Right ventricle myocardium superior (tissue), 1 donor: Measurements from ENCODE around the gene TATDN3. TPM values are rescaled to one million over a fixed set of nuclear protein-coding genes. Genes with fewer than 3 reads are reported as not detected.
"Not testable (repeated sequence)": the region's sequence is repeated elsewhere in the genome, so short reads cannot be mapped to it uniquely, and the experiment has no call there.

Source experiments
- ATAC-seq: fragments of 200-7000 bp; cut with Tn5 transposase; one replicate; pipeline ENCODE4 v1.9.1; 2020; ENCODE audit warnings: mild to moderate bottlenecking; ENCODE audit not compliant: poor library complexity
- DNase-seq: peaks from one replicate; pipeline ENCODE4 v3.0.0-alpha.2; 2020
- intact Hi-C: fragments of 100-400 bp; cut with DNase I; formaldehyde crosslinking; loops from one replicate; pipeline ENCODE4 v1.11.2; 2022
- total RNA-seq: library from RNA; stranded (reverse); fragmentation: NEBNext Ultra II Directional; extraction: Animal tissue kit (Norgen Biotek cat#: 25700); gene quantifications from one replicate; pipeline ENCODE4 v1.2.1, GENCODE V29; 2021
- donor health status: DM: no; HTN: yes; CAD: no; lungs with severe emphysema.

Gene TATDN3
- total RNA-seq, 1 donor from 2014 or later = 22.0 TPM

DNA sequence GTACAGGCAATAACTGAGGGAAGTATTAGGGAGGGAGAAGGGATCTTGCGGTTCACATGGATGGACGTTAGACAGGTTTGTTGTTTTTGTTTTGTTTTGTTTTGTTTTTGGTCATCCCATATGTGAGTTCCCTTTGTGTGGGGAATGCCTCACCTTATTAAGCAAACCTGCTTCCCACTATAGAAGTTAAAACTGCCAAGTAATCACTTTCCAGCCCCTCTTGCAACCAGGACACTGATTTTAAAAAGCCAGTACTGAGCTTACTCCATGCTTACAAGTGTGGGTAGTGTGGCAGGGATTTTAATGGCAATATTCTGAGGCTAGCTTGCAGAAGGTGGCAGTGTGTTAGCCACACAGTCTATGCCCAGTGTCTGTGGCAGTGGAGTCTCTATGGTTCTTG lies 29.3 kb downstream of the TATDN3 start:
- DNase-seq = no peak
- intact Hi-C loops = no loop called here
- no peak for ATAC-seq

DNA sequence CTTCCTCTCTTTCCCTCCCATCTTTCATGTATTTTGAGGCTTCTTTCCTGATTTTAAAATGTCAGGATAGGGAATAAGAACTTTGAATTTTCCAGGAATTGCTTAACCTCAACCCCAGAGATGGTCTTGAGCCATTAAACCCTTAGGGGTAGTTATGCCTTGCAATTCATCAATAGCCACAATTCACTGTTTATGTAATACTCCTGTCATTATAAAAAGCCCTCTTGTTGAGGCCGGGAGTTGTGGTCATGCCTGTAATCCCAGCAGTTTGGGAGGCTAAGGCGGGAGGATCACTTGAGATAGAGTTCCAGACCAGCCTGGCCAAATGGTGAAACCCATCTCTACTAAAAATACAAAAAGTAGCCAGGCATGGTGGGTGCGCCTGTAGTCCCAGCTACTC lies 31.3 kb downstream of the TATDN3 start:
- DNase-seq (no peak), ATAC-seq (no peak)
- intact Hi-C loops = no loop called here

DNA sequence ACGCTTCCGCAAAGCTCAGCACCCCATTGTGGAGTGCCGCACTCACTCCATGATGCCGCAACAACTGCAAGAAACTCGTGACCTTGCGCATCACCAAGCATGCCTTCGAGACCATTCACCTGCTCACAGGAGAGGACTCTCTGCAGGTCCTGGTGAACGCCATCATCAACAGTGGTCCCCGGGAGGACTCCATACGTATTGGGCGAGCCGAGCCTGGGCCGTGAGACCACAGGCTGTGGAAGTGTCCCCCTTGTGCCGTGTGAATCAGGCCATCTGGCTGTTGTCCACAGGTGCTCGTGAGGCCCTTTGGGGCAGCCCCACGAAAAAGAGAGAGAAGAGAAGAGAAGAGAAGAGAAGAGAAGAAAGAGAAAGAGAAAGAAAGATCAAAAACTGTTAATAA lies 32.5 kb downstream of the TATDN3 start:
- DNase-seq (no peak), ATAC-seq (no peak)
- intact Hi-C loops = no loop called here

DNA sequence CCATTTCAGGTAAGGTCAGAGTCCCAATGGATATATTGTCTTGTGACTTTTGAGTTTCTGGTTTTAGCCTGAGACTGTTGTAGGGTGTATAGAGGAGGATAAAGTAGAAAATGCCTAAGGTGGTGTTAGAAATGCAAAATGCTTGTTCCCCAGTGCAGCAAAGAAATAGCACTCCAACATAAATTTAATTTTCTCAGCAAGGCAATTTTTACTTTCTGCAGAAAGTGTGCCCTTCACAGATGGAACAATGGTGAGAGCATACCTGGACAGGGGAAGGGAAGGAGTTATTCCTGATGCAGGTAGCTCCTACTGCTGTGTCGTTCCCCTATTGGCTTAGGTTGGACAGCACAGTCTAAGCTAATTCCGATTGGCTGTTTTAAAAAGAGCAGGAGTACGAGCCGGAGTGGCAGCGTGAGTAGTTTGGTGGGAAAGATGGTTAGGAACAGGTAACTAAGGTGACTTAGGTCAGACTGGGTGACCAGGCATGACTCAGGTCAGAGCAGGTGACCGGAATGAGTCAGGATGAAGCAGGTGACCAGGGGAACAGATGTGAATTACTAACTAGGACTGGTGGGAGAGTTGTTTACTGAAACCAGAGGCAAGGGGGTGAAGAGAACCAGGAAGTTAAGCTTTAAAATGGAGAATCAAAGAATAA lies 34.2 kb downstream of the TATDN3 start:
- intact Hi-C loops = no loop called here
- no peak for DNase-seq

DNA sequence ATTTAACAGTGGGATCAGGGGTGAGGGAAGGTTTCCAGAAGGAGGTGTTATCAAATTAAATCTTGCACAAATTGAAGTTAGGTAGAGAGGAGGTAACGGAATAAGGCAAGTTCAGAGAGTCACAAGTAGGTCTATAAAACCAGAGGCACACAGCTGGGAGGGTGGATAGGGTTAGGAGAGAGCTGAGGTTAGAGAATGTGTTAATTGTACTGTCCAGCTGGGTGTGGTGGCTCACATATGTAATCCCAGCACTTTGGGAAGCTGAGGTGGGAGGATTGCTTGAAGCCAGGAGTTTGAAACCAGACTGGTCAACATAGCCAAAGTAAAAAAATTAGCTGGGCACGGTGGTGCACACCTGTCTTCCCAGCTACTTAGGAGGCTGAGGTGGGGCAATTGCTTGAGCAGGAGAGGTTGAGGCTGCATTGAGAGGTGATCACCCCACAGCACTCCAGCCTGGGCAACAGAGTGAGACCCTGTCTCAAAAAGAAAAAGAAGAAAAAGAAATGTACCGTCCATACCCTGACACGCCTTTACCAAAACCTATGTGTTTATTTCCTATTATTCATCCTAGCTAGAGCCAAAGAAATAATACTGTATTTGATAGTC lies 35.6 kb downstream of the TATDN3 start:
- ATAC-seq = no peak
- intact Hi-C loops = no loop called here

More for the DNA sequence above, 34.2 kb downstream of the TATDN3 start:
- ATAC-seq = no peak

DNA sequence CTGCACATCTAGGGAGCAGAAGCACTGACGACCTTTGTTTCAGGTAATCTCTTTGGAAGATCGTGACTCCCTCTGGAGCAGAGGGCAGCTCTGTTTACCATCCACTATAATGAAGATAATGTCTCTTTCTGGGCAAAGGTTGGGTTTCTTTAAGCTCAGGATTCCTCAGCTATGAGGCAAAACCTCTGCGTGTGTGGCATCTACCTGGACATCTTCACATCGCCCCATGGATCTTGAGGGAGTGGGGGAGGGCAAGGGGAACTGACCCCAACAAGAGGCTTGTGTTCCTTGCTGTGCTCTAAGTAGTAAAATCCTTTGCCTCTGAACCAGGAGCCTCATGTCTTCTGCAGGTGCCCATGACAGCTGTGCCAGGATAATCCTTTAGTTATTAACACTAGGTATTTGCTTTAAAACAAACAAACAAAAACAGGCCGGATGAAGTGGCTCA lies 36.2 kb downstream of the TATDN3 start:
- intact Hi-C loops = no loop called here
- ATAC-seq (no peak), DNase-seq (no peak)

More for the DNA sequence above, 35.6 kb downstream of the TATDN3 start:
- DNase-seq = no peak

DNA sequence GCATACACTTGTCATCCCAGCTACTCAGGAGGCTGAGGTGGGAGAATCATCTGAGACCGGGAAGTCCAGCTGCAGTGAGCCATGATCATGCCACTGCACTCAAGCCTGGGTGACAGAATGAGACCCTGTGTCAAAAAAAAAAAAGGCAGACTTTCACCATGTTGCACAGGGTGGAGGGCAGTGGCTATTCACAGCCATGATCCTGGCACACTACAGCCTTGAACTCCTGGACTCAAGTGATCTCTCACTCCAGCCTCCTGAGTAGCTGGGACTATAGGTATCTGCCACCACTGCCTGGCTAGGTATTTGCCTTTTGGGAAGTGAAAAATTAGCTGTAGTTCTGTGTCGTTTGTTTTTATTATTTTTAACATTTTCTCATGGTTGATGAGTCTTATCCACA lies 36.7 kb downstream of the TATDN3 start:
- DNase-seq = no peak
- no peak for ATAC-seq
- intact Hi-C loops = no loop called here

DNA sequence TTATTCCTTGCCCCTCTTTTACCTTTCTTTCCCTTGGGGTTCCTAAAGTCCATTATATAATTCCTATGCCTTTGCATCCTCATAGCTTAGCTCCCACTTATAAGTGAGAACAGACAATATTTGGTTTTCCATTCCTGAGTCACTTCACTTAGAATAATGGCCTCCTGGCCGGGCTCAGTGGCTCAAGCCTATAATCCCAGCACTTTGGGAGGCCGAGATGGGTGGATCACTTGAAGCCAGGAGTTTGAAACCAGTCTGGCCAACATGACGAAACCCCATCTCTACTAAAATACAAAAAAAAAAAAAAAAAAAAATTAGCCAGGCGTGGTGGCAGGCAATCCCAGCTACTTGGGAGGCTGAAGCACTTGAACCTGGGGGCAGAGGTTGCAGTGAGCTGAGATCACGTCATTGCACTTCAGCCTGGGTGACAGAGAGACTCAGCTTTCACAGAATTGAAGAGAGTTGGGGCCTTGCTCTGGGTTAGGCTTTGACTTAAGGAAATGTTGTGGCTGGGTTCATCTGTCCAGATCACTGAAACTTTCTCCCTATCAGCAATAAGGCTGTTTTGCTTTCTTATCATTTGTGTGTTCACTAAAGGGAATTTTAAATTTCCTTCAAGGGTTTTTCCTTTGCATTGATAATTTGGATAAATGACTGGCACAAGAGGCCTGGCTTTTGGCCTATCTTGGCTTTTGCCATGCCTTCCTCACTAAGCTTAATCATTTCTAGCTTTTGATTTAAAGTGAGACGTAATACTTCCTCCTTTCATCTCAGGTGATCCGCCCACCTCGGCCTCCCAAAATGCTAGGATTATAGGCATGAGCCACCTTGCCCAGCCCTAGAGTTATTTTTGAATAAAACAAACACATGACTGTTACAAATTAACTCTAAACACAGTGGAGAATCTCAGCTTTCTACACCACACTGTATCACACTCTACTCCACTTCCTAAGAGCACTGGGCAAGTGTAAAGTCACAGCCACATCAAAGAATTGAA lies 41.8 kb downstream of the TATDN3 start:
- ATAC-seq, intact Hi-C loops, DNase-seq: not testable (repeated sequence)

DNA sequence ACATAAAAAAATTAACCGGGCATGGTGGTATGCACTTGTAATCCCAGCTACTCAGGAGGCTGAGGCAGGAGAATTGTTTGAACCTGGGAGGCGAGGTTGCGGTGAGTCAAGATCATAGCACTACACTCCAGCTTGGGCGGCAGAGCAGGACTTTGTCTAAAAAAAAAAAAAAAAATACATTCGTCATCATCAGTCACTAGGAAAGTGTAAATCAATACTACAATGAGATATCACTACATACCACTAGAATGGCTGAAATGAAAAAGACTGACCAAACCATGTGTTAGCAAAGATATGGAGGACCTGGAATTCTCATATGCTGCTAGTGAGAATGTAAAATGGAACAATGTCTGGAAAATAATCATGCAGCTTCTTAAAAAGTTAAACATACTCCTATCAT lies 46.5 kb downstream of the TATDN3 start:
- ATAC-seq = no peak
- DNase-seq = no peak
- intact Hi-C loops = no loop called here

DNA sequence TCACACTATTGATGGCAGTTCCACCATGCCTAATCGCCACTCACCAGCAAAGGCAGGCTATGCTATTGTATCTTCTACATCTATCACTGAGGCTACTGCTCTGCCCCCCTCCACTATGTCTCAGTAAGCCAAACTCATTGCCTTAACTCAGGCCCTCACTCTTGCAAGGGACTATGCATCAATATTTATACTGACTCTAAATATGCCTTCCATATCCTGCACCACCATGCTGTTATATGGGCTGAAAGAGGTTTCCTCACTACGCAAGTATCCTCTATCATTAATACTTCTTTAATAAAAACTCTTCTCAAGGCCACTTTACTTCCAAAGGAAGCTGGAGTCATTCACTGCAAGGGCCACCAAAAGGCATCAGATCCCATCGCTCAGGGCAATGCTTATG lies 52.8 kb downstream of the TATDN3 start:
- ATAC-seq, intact Hi-C loops, DNase-seq: not testable (repeated sequence)

DNA sequence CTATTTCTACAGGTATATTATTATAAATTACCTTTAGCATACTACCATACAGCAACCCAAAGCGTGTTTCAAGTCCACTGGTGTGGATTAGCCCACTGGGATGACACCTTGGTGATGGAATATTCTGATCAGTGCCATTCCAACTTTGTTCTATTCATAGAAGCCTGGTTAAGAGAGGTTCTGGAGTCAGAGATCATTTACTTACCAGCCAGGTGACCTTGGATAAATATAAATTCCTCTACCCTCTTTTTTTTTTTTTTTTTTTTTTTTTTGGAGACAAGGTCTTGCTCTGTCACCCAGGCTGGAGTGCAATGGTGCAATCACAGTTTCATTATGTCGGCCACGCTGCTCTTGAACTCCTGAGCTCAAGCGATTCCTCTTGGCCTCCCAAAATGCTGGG lies 55.9 kb downstream of the TATDN3 start, which contains the start of gene SPATA45:
Gene SPATA45, minus strand, starts transcription at position 101 of the 400 bp plus-strand sequence. CDS start 11,500 bp downstream, outside the sequence.
- intact Hi-C loops = no loop called here
- no peak for ATAC-seq

DNA sequence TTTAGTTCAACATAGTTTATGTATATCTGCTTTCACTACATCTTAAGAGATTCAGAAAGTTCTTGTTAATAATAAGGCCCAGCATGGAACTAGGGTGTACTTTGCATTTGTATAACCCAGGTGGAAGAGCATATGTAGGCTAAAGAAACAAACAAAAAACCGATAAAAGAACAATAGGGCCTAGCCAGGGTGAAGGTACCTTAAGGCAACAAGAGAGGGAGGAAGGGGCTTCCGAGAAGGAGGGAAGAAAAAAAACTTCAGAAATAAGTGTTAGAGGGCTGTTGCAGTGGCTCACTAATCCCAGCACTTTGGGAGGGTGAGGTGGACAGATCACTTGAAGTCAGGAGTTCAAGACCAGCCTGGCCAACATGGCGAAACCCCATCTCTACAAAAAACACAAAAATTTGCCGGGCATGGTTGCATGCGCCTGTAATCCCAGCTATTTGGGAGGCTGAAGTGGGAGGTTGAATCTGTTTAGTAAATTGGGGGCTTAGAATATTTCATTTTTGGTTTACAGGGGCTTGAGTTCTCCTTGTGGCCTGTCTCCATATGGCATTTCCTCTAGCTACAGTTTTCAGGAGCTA lies 60.5 kb downstream of the TATDN3 start:
- intact Hi-C loops = no loop called here
- no peak for DNase-seq
- ATAC-seq = no peak

More for the DNA sequence above, 55.9 kb downstream of the TATDN3 start, which contains the start of gene SPATA45:
- no peak for DNase-seq

DNA sequence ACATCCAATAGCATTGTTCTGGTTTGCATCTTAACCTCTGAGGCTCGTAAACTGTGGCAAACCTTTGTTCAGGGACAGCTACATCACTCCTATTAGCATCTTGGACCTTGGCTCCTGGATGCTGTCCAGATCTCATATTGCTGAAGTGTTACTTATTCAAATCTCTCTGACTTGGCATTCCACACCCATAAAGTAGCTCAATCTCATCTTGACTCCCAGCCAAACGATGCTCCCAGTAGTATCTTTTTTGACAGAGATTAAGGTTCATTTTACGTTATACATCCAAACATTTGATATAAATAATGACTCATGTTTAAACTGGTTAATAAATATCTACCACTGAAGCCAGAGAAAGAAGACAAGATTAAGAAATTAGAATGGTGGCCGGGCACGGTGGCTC lies 62.0 kb downstream of the TATDN3 start:
- intact Hi-C loops = no loop called here
- DNase-seq (no peak), ATAC-seq (no peak)

DNA sequence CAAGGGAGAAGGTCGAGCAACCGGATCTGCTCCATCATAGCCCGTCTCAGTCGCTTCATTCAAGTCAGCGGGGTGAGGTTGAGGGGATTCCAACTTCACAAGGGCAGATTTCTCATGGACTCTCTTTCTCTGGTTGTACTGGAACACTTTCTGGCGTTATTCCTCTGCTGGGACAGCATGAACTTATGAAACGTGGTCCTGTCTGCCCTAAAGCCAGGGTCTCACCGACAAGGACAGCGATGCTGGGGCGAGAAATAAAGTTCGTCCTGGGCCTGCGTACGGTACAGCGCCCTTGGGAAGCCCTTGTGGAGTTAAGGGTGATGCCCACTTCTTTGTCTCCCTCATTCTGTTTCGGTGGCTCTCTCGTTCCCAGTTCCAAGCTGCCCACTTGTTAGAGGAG lies 65.1 kb downstream of the TATDN3 start:
- ATAC-seq (no peak), DNase-seq (no peak)
- intact Hi-C loops = no loop called here

DNA sequence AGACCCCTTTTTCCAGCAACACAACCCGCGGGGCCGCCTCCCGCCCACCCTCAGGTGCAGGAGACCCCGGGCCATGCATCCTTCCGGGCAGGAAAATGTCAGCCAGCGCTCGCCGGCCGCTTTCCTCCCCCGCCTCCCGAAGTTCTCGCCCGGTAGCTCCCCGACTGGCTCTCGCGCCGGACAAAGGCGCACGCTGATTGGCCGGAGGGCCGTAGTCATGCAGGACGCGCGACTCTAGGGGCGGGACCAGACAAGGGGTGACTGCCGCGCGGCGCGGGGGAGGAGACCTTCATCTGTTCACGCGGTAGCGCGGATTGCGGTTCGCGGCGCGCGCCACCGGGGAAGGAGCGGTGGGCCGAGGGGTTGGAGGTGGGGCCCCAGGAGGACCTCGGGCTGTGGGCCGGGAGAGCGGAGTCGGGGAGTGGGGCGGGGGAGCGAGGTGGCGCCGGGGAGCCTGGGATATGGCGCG lies 66.3 kb downstream of the TATDN3 start, which contains the start of gene FLVCR1:
Gene FLVCR1, plus strand, starts transcription at position 284 of the 469 bp plus-strand sequence. Its CDS starts 178 bp downstream, at position 462.
- peak; percentile 100 for ATAC-seq
- DNase-seq = peak; percentile 99
- intact Hi-C loops = no loop called here

DNA sequence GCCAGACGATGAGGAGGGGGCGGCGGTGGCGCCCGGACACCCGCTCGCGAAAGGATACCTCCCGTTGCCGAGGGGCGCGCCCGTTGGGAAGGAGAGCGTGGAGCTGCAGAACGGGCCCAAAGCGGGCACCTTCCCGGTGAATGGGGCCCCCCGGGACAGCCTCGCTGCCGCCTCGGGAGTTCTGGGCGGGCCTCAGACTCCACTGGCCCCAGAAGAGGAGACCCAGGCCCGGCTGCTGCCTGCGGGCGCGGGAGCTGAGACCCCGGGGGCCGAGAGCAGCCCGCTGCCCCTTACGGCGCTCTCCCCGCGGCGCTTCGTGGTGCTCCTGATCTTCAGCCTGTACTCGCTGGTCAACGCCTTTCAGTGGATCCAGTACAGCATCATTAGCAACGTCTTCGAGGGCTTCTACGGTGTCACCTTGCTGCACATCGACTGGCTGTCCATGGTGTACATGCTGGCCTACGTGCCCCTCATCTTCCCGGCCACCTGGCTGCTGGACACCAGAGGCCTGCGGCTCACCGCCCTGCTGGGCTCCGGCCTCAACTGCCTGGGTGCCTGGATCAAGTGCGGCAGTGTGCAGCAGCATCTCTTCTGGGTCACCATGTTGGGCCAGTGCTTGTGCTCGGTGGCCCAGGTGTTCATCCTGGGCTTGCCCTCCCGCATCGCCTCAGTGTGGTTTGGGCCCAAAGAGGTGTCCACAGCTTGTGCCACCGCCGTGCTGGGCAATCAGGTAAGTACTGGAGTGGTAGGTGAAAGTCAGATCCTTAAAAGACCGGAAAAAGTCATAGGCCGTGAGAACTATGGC lies 67.0 kb downstream of the TATDN3 start:
- intact Hi-C loops = no loop called here
- ATAC-seq (peak; percentile 51), DNase-seq (peak; percentile 46)

DNA sequence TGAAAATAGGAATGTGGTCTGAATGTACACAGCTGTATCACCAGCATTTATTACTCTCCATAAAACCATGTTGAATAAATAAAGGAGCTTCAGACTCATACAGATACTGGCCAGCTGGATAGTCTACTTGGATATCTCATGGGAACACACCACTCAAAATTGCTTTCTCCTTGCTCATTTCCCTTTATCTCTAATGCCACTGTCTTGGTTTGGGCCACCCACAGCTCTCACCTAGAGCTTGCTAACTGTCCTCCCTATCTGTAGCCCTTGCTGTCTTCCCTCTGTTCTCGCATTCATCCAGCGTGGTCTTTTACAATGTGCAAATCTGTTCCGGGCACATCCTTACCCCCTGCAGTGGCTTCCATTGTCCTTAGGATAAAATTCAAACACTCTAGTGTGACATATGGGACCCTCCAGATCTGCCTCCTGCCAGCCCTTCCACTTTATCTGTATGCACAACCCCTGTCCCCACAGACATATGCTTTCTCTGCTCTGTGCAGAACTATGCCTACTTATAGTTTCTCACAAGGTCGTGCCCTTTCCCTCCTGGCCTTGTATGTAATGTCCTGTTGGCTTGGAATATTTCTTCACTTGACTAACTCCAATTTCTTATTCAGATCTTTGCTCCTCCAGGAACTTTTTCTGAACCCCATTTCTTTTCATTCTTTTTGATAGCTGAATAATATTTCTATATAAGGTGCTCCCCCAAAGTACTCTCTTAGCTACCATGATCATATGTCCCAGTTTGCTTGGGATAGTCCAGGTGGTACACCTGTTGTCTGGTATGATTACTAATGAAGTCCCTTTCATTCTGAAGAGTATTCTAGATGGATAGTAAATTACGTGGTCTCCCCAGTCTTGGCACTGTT lies 69.3 kb downstream of the TATDN3 start:
- ATAC-seq (no peak), DNase-seq (no peak)
- intact Hi-C loops = no loop called here
